Measurements from ENCODE around the gene ZBED4. TPM values are rescaled to one million over a fixed set of nuclear protein-coding genes. Genes with fewer than 3 reads are reported as not detected.

ZBED4 gene
- total and polyA plus RNA-seq, 2 experiments from 2014 or later: 11.1 to 18.4 TPM

DNA sequence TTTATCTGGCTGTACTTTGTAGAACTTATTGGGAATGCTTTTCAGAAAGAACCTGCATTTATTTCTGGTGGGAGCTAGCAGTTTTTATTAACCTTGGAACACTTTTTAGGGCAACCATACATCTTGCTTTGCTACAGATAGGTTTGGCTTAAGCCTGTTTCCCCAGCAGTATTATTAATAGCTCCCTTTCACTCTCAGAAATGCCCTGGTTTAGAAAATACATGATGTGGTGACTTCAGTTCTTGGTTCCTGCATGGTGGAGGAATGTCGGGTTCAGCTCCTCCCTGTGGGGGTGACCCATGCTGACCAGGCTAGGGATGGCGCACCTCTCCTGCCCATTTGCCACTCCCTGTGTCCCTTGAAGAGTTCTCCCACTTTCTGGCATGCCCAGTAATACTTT lies 28.2 kb downstream of the ZBED4 start:
- no peak for TF ChIP-seq CTCF (IDR thresholded peaks at IDR 0.05; ENCODE audit: low read depth, low read length)
- H3K36me3 ChIP-seq: peaks cover 10% of the 10 kb centered on the region
- H3K27ac ChIP-seq: no peak overlapping the region
- no peaks in the 10 kb centered on the region for H3K9me3 ChIP-seq (ENCODE audit: low read depth)
- H3K4me1 ChIP-seq (ENCODE audit: low read depth): no peaks in the 10 kb centered on the region
- no peak for DNase-seq (ENCODE audit: low read depth in 1 of 2, low spot score in 1 of 2)
- no peaks in the 10 kb centered on the region for H3K27me3 ChIP-seq
- H3K4me3 ChIP-seq: no peak overlapping the region

- Histone ChIP-seq H3K27ac (no peak overlapping the region), H3K9me3 (ENCODE audit: low read depth) (peaks cover 3% of the 10 kb centered on the region), H3K27me3 (no peaks in the 10 kb centered on the region), H3K4me1 (ENCODE audit: low read depth) (no peaks in the 10 kb centered on the region), H3K36me3 (peaks cover 14% of the 10 kb centered on the region), H3K4me3 (no peak overlapping the region)
- TF ChIP-seq CTCF (IDR thresholded peaks at IDR 0.05; ENCODE audit: low read depth, low read length): no peak
- no peak for DNase-seq (ENCODE audit: low read depth in 1 of 2, low spot score in 1 of 2)
These were observed 29.1 kb downstream of the ZBED4 start for GRCh38 chr22:49882519-49883293.

DNA sequence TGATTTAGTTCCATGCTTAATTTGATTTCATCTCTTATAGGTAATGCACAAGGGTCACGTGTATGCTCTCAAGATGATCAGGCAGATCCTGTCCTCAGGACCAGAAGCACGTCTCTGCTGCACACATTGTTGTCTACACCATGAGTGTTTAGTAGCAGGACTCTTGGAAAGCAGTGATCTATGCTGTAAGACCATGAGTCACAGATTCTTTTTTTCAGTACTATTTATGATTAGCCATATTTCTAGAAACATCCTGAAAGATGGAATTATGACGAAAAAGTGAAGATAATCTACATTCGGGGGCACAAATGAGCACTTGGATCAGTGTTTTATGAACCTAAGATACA lies 29.6 kb downstream of the ZBED4 start:
- Histone ChIP-seq H3K27ac (no peak overlapping the region), H3K27me3 (no peaks in the 10 kb centered on the region), H3K4me3 (no peak overlapping the region), H3K36me3 (peaks cover 14% of the 10 kb centered on the region), H3K4me1 (ENCODE audit: low read depth) (no peaks in the 10 kb centered on the region), H3K9me3 (ENCODE audit: low read depth) (peaks cover 3% of the 10 kb centered on the region)
- no peak for TF ChIP-seq CTCF (IDR thresholded peaks at IDR 0.05; ENCODE audit: low read depth, low read length)
- no peak for DNase-seq (ENCODE audit: low read depth in 1 of 2, low spot score in 1 of 2)

GRCh38 chr22:49884075-49884474 lies 30.4 kb downstream of the ZBED4 start:
- Histone ChIP-seq H3K9me3 (ENCODE audit: low read depth) (peaks cover 3% of the 10 kb centered on the region), H3K4me3 (no peak overlapping the region), H3K27me3 (no peaks in the 10 kb centered on the region), H3K27ac (no peak overlapping the region), H3K36me3 (peaks cover 14% of the 10 kb centered on the region), H3K4me1 (ENCODE audit: low read depth) (no peaks in the 10 kb centered on the region)
- DNase-seq (ENCODE audit: low read depth in 1 of 2, low spot score in 1 of 2): no peak
- no peak for TF ChIP-seq CTCF (IDR thresholded peaks at IDR 0.05; ENCODE audit: low read depth, low read length)

DNA sequence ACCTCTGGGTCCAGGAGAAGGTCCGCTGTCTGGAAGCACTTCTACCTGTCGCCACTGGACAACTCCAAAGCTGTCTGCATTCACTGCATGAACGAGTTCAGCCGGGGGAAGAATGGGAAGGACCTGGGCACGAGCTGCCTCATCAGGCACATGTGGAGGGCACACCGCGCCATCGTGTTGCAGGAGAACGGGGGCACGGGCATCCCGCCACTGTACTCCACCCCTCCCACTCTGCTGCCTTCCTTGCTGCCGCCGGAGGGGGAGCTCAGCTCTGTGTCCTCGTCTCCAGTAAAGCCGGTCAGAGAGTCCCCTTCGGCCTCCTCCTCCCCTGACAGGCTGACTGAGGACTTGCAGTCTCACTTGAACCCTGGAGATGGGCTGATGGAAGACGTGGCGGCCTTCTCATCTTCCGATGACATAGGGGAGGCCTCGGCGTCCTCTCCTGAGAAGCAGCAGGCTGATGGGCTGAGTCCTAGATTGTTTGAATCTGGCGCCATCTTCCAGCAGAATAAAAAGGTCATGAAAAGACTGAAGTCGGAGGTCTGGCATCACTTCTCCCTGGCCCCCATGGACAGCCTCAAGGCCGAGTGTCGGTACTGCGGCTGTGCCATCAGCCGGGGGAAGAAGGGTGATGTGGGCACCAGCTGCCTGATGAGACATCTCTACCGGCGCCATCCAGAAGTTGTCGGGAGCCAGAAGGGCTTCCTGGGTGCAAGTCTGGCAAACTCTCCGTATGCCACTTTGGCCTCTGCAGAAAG lies 31.0 kb downstream of the ZBED4 start:
- DNase-seq (ENCODE audit: low read depth in 1 of 2, low spot score in 1 of 2): no peak
- Histone ChIP-seq H3K4me3 (no peak overlapping the region), H3K27me3 (no peaks in the 10 kb centered on the region), H3K4me1 (ENCODE audit: low read depth) (no peaks in the 10 kb centered on the region), H3K9me3 (ENCODE audit: low read depth) (peaks cover 3% of the 10 kb centered on the region), H3K27ac (no peak overlapping the region), H3K36me3 (peaks cover 14% of the 10 kb centered on the region)
- no peak for TF ChIP-seq CTCF (IDR thresholded peaks at IDR 0.05; ENCODE audit: low read depth, low read length)

Measured in cardiac muscle cell (in vitro differentiated cells and primary cell).